SK-N-SH treated with all-trans-retinoic acid at 6 μM for 48 hours (cell line): ENCODE measurements around the gene FAM181A.

Experiments used
- ATAC-seq: fragments of 200-7000 bp; cut with Tn5 transposase; 3 replicates; pipeline ENCODE4 v1.9.1; 2020; ENCODE audit warnings: mild to moderate bottlenecking, moderate library complexity
- ARNTL ChIP-seq: fragments of 450-650 bp; formaldehyde crosslinking; IDR thresholded peaks from 2 replicates; pipeline ENCODE4 v1.5.0; 2020; ENCODE audit warnings: low read depth, mild to moderate bottlenecking, moderate library complexity, borderline replicate concordance
- BACH2 ChIP-seq: fragments of 250-450 bp; sonication (Bioruptor Pico); IDR thresholded peaks from 2 replicates; pipeline ENCODE4 v1.9.0; 2021; ENCODE audit warnings: mild to moderate bottlenecking, borderline replicate concordance
- CREB5 ChIP-seq: fragments of 250-450 bp; sonication (Bioruptor Pico); IDR thresholded peaks from 2 replicates; pipeline ENCODE4 v1.5.1; 2020; ENCODE audit warnings: low read depth, mild to moderate bottlenecking, moderate library complexity
- CSRNP3 ChIP-seq: fragments of 250-450 bp; sonication (Bioruptor Pico); IDR thresholded peaks from 2 replicates; pipeline ENCODE4 v1.5.1; 2021; ENCODE audit warnings: mild to moderate bottlenecking, moderate library complexity
- ESRRG ChIP-seq: fragments of 250-450 bp; sonication (Bioruptor Pico); IDR thresholded peaks from 2 replicates; pipeline ENCODE4 v1.6.1; 2021; ENCODE audit warnings: mild to moderate bottlenecking
- GLIS3 ChIP-seq: fragments of 250-450 bp; sonication (Bioruptor Pico); IDR thresholded peaks from 2 replicates; pipeline ENCODE4 v1.5.0; 2020; ENCODE audit warnings: mild to moderate bottlenecking, moderate library complexity
- ISL1 ChIP-seq: fragments of 250-450 bp; sonication (Bioruptor Pico); IDR thresholded peaks from 2 replicates; pipeline ENCODE4 v2.1.2; 2022; ENCODE audit warnings: mild to moderate bottlenecking, moderate library complexity
- OSR1 ChIP-seq: fragments of 250-450 bp; sonication (Bioruptor Pico); IDR thresholded peaks from 2 replicates; pipeline ENCODE4 v1.8.0; 2022; ENCODE audit warnings: moderate library complexity, mild to moderate bottlenecking, inconsistent platforms
- PATZ1 ChIP-seq: fragments of 250-450 bp; sonication (Bioruptor Pico); IDR thresholded peaks from 2 replicates; pipeline ENCODE4 v1.8.0; 2020; ENCODE audit warnings: mild to moderate bottlenecking, moderate library complexity, borderline replicate concordance
- POU6F1 ChIP-seq: fragments of 250-450 bp; sonication (Bioruptor Pico); IDR thresholded peaks from 2 replicates; pipeline ENCODE4 v1.8.0; 2021; ENCODE audit warnings: low read depth, mild to moderate bottlenecking, moderate library complexity, borderline replicate concordance
- PPARA ChIP-seq: fragments of 250-450 bp; sonication (Bioruptor Pico); IDR thresholded peaks from 2 replicates; pipeline ENCODE4 v1.5.0; 2020; ENCODE audit warnings: mild to moderate bottlenecking, borderline replicate concordance
- RARB ChIP-seq: fragments of 250-450 bp; sonication (Bioruptor Pico); IDR thresholded peaks from 2 replicates; pipeline ENCODE4 v1.8.0; 2021; ENCODE audit warnings: mild to moderate bottlenecking, moderate library complexity
- SNAI2 ChIP-seq: fragments of 250-450 bp; sonication (Bioruptor Pico); IDR thresholded peaks from 2 replicates; pipeline ENCODE4 v1.5.0; 2020; ENCODE audit warnings: mild to moderate bottlenecking, moderate library complexity
- TCF4 ChIP-seq: fragments of 250-450 bp; sonication (Bioruptor Pico); IDR thresholded peaks from 2 replicates; pipeline ENCODE4 v1.8.0; 2021; ENCODE audit warnings: mild to moderate bottlenecking, moderate library complexity, borderline replicate concordance
- TOX ChIP-seq: fragments of 250-450 bp; sonication (Bioruptor Pico); IDR thresholded peaks from 2 replicates; pipeline ENCODE4 v1.8.0; 2021; ENCODE audit warnings: mild to moderate bottlenecking, moderate library complexity, borderline replicate concordance
- ZC3H10 ChIP-seq: fragments of 250-450 bp; sonication (Bioruptor Pico); IDR thresholded peaks from 2 replicates; pipeline ENCODE4 v1.5.1; 2021; ENCODE audit warnings: mild to moderate bottlenecking, moderate library complexity
- ZFP30 ChIP-seq: fragments of 450-650 bp; formaldehyde crosslinking; IDR thresholded peaks from 2 replicates; pipeline ENCODE4 v1.5.0; 2022; ENCODE audit warnings: mild to moderate bottlenecking, moderate library complexity
- ZNF565 ChIP-seq: fragments of 450-650 bp; formaldehyde crosslinking; conservative IDR thresholded peaks from 2 replicates; pipeline ENCODE4 v1.5.0; 2020; ENCODE audit warnings: low read depth, mild to moderate bottlenecking, moderate library complexity
- ZNF70 ChIP-seq: fragments of 450-650 bp; formaldehyde crosslinking; IDR thresholded peaks from 2 replicates; pipeline ENCODE4 v1.5.0; 2020; ENCODE audit warnings: mild to moderate bottlenecking, moderate library complexity
- ZNF8 ChIP-seq: fragments of 450-650 bp; formaldehyde crosslinking; IDR thresholded peaks from 2 replicates; pipeline ENCODE4 v1.5.0; 2020; ENCODE audit warnings: mild to moderate bottlenecking, moderate library complexity

The FAM181A gene

GRCh38 chr14:93909429-93910128, 17.6 kb upstream of the FAM181A start:
- no peak for ATAC-seq
- TF ChIP-seq OSR1 (CRISPR knock-in tag) (no peak), ARNTL (no peak), ZC3H10 (CRISPR knock-in tag) (no peak), PPARA (CRISPR knock-in tag) (no peak)

- TF ChIP-seq PATZ1 (CRISPR knock-in tag): no peak
- no peak for TF ChIP-seq PPARA (CRISPR knock-in tag)
- no peak for TF ChIP-seq OSR1 (CRISPR knock-in tag)
- no peak for TF ChIP-seq POU6F1 (CRISPR knock-in tag)
- TF ChIP-seq ESRRG (CRISPR knock-in tag): no peak
- TF ChIP-seq GLIS3 (CRISPR knock-in tag): no peak
- no peak for TF ChIP-seq ZFP30 (CRISPR knock-in tag)
- TF ChIP-seq SNAI2 (CRISPR knock-in tag): no peak
- no peak for TF ChIP-seq ZNF70
- TF ChIP-seq TOX (CRISPR knock-in tag): no peak
Measured at GRCh38 chr14:93911975-93912615, 15.0 kb upstream of the FAM181A start.

GRCh38 chr14:93912782-93913181, 14.4 kb upstream of the FAM181A start:
- TF ChIP-seq ZNF8 (CRISPR knock-in tag) (no peak), ISL1 (no peak), ZFP30 (CRISPR knock-in tag) (no peak), ARNTL (no peak), BACH2 (CRISPR knock-in tag) (no peak), ESRRG (CRISPR knock-in tag) (no peak), CSRNP3 (CRISPR knock-in tag) (no peak), TCF4 (no peak)
- no peak for ATAC-seq

More at GRCh38 chr14:93911975-93912615, 15.0 kb upstream of the FAM181A start:
- no peak for ATAC-seq

- TF ChIP-seq BACH2 (CRISPR knock-in tag) (no peak), ZNF565 (CRISPR knock-in tag) (0 out of 2 replicates have a peak, but pooled peaks have one; percentile 43)
- no peak for ATAC-seq
Measured at GRCh38 chr14:93914278-93914677, 12.9 kb upstream of the FAM181A start.

- no peak for ATAC-seq
- no peak for TF ChIP-seq OSR1 (CRISPR knock-in tag)
- TF ChIP-seq PATZ1 (CRISPR knock-in tag): no peak
- TF ChIP-seq CREB5 (CRISPR knock-in tag): no peak
- TF ChIP-seq ZNF565 (CRISPR knock-in tag): no peak
- no peak for TF ChIP-seq POU6F1 (CRISPR knock-in tag)
- no peak for TF ChIP-seq ZFP30 (CRISPR knock-in tag)
- no peak for TF ChIP-seq ISL1
- no peak for TF ChIP-seq GLIS3 (CRISPR knock-in tag)
- no peak for TF ChIP-seq TCF4
- TF ChIP-seq PPARA (CRISPR knock-in tag): no peak
- TF ChIP-seq ESRRG (CRISPR knock-in tag): no peak
- no peak for TF ChIP-seq ARNTL
- no peak for TF ChIP-seq ZNF8 (CRISPR knock-in tag)
- TF ChIP-seq RARB (CRISPR knock-in tag): no peak
Measured at GRCh38 chr14:93915070-93915705, 12.0 kb upstream of the FAM181A start.
